H1 (cell line): Measurements from ENCODE around the gene DLG1. TPM values are rescaled to one million over a fixed set of nuclear protein-coding genes. Genes with fewer than 3 reads are reported as not detected.

ENCODE experiments used
- CTCF ChIA-PET: fragments of 300-600 bp; sonication (Branson Sonifier 250); formaldehyde crosslinking; loops from one replicate; lab custom pipeline; 2021; ENCODE audit not compliant: partially characterized antibody; lab: Charles Lee
- POLR2A ChIA-PET: fragments of 300-600 bp; sonication (Branson Sonifier 250); formaldehyde crosslinking; loops from one replicate; lab custom pipeline; 2021; ENCODE audit warnings: inconsistent platforms; ENCODE audit not compliant: partially characterized antibody; lab: Charles Lee
- DNase-seq, 2 experiments: peaks; one replicate each; pipeline versions ENCODE4 v3.0.0 to v3.0.0-alpha.2; 2010 to 2022; ENCODE audit warnings: low spot score in 2 of 2, low read depth in 1 of 2, mixed read lengths in 1 of 2
- FAIRE-seq: peaks from 2 replicates; lab custom pipeline; 2011; peaks lifted over from hg19 to GRCh38; lab: Jason Lieb, UNC
- H2AFZ ChIP-seq: 2 replicates; pipeline ENCODE4 v1.8.1; 2012; ENCODE audit warnings: low read length, inconsistent platforms
- H2AK5ac ChIP-seq: 2 replicates; pipeline ENCODE4 v1.6.1; 2013; ENCODE audit warnings: low read depth, low read length
- H2BK120ac ChIP-seq: replicated peaks from 2 replicates; pipeline ENCODE3; 2013; ENCODE audit warnings: low read depth, low read length, inconsistent platforms
- H2BK12ac ChIP-seq: 2 replicates; pipeline ENCODE4 v1.6.1; 2013; ENCODE audit warnings: low read depth, low read length
- H2BK15ac ChIP-seq: 2 replicates; pipeline ENCODE4 v1.6.1; 2013; ENCODE audit warnings: low read length
- H2BK20ac ChIP-seq: 2 replicates; pipeline ENCODE4 v1.6.1; 2013; ENCODE audit warnings: low read length
- H2BK5ac ChIP-seq: 2 replicates; pipeline ENCODE4 v1.6.1; 2013; ENCODE audit warnings: low read depth, low read length
- H3K14ac ChIP-seq: 2 replicates; pipeline ENCODE4 v1.6.1; 2013; ENCODE audit warnings: inconsistent platforms; ENCODE audit not compliant: insufficient read length
- H3K18ac ChIP-seq: 2 replicates; pipeline ENCODE4 v1.6.1; 2013; ENCODE audit warnings: low read length; ENCODE audit errors: extremely low read depth
- H3K23ac ChIP-seq: 2 replicates; pipeline ENCODE4 v1.6.1; 2013; ENCODE audit warnings: inconsistent platforms; ENCODE audit not compliant: insufficient read length
- H3K23me2 ChIP-seq: 2 replicates; pipeline ENCODE4 v1.6.1; 2013; ENCODE audit warnings: low read depth, low read length
- H3K27ac ChIP-seq: 2 replicates; pipeline ENCODE4 v1.6.1; 2011; ENCODE audit warnings: low read depth, low read length, inconsistent platforms
- H3K27me3 ChIP-seq, 4 experiments: replicated peaks in 1 of 4; 1 replicate in 1 of 4; 2 replicates in 3 of 4; pipeline versions ENCODE4 v1.6.1 to v1.8.1; 2011 to 2013; ENCODE audit warnings: low read length in 3 of 4, mild to moderate bottlenecking in 3 of 4, inconsistent platforms in 2 of 4, mixed read lengths in 2 of 4, moderate library complexity in 1 of 4; ENCODE audit not compliant: control insufficient read depth in 3 of 4, insufficient read depth in 3 of 4; ENCODE audit errors: extremely low read depth in 1 of 4
- H3K36me3 ChIP-seq, 4 experiments: 2 replicates each; pipeline versions ENCODE4 v1.6.1 to v1.8.1; 2011 to 2013; ENCODE audit warnings: mild to moderate bottlenecking in 4 of 4, low read length in 3 of 4, moderate library complexity in 2 of 4, control low read depth in 1 of 4, inconsistent platforms in 1 of 4; ENCODE audit not compliant: insufficient read depth in 4 of 4, control insufficient read depth in 2 of 4
- H3K4ac ChIP-seq: replicated peaks from 2 replicates; pipeline ENCODE3; 2013; ENCODE audit warnings: low read length, low read depth, mixed read lengths, inconsistent platforms; ENCODE audit not compliant: insufficient read length
- H3K4me1 ChIP-seq, 4 experiments: replicated peaks in 1 of 4; 1 replicate in 1 of 4; 2 replicates in 3 of 4; pipeline versions ENCODE4 v1.6.1 to v1.8.1; 2011 to 2013; ENCODE audit warnings: low read length in 3 of 4, inconsistent platforms in 2 of 4, mixed read lengths in 1 of 4; ENCODE audit not compliant: insufficient read depth in 4 of 4, control insufficient read depth in 3 of 4
- H3K4me2 ChIP-seq, 2 experiments: 2 replicates each; pipeline versions ENCODE4 v1.6.1 to v1.8.1; 2011 to 2013; ENCODE audit warnings: low read depth in 2 of 2, low read length in 2 of 2, control low read depth in 1 of 2, inconsistent platforms in 1 of 2, mild to moderate bottlenecking in 1 of 2; ENCODE audit not compliant: insufficient read depth in 1 of 2
- H3K4me3 ChIP-seq, 4 experiments: fragments of 200-600, 300-600 bp in 1 of 4; sonication (generic), shearing (Covaris generic), sonication (Bioruptor Twin) in 1 of 4; 2 replicates each; pipeline versions ENCODE4 v1.5.1 to v1.8.1; 2011 to 2016; ENCODE audit warnings: low read length in 4 of 4, low read depth in 3 of 4, control low read depth in 2 of 4, inconsistent platforms in 2 of 4, mild to moderate bottlenecking in 2 of 4, mixed read lengths in 1 of 4, moderate library complexity in 1 of 4; ENCODE audit not compliant: insufficient read depth in 2 of 4; ENCODE audit errors: extremely low read depth in 1 of 4
- H3K56ac ChIP-seq: replicated peaks from 2 replicates; pipeline ENCODE3; 2013; ENCODE audit warnings: low read depth, mild to moderate bottlenecking, mixed read lengths, low read length, inconsistent platforms; ENCODE audit not compliant: insufficient read length
- H3K79me1 ChIP-seq: 2 replicates; pipeline ENCODE4 v1.6.1; 2013; ENCODE audit warnings: low read depth, low read length, control low read depth
- H3K79me2 ChIP-seq, 2 experiments: 2 replicates each; pipeline versions ENCODE4 v1.6.1 to v1.8.1; 2012 to 2013; ENCODE audit warnings: low read length in 2 of 2, mild to moderate bottlenecking in 2 of 2, inconsistent platforms in 1 of 2; ENCODE audit not compliant: insufficient read depth in 2 of 2, control insufficient read depth in 1 of 2
- H3K9ac ChIP-seq, 4 experiments: replicated peaks in 1 of 4; 1 replicate in 1 of 4; 2 replicates in 3 of 4; pipeline versions ENCODE4 v1.6.1 to v1.8.1; 2011 to 2013; ENCODE audit warnings: low read depth in 3 of 4, low read length in 3 of 4, control low read depth in 2 of 4, mild to moderate bottlenecking in 2 of 4, moderate library complexity in 2 of 4, inconsistent platforms in 1 of 4; ENCODE audit errors: extremely low read depth in 1 of 4
- H3K9me3 ChIP-seq, 2 experiments: 2 replicates each; pipeline versions ENCODE4 v1.6.1 to v1.8.1; 2012 to 2013; ENCODE audit warnings: mild to moderate bottlenecking in 2 of 2, moderate library complexity in 2 of 2, control low read depth in 1 of 2, inconsistent platforms in 1 of 2, low read depth in 1 of 2, low read length in 1 of 2, mixed read lengths in 1 of 2; ENCODE audit not compliant: insufficient read depth in 2 of 2
- H4K20me1 ChIP-seq, 2 experiments: replicated peaks in 1 of 2; 2 replicates each; pipeline versions ENCODE3 to v1.8.1; 2011 to 2013; ENCODE audit warnings: inconsistent platforms in 2 of 2, low read length in 2 of 2, mild to moderate bottlenecking in 1 of 2; ENCODE audit not compliant: insufficient read depth in 2 of 2, control insufficient read depth in 1 of 2
- H4K5ac ChIP-seq: 2 replicates; pipeline ENCODE4 v1.6.1; 2013; ENCODE audit warnings: low read length, low read depth, mixed read lengths, inconsistent platforms; ENCODE audit not compliant: insufficient read length
- H4K8ac ChIP-seq: 2 replicates; pipeline ENCODE4 v1.8.0; 2013; ENCODE audit warnings: mild to moderate bottlenecking, moderate library complexity, low read length, inconsistent platforms; ENCODE audit not compliant: insufficient read depth; ENCODE audit errors: extremely low read depth
- H4K91ac ChIP-seq: replicated peaks from 2 replicates; pipeline ENCODE3; 2013; ENCODE audit warnings: low read length, mixed read lengths, inconsistent platforms; ENCODE audit not compliant: insufficient read length
- BACH1 ChIP-seq: IDR thresholded peaks from 2 replicates; pipeline ENCODE4 v1.6.1; 2012; ENCODE audit warnings: low read length, improper control_type of control experiment
- CBX5 ChIP-seq: fragments of 300-800, 300-1000 bp; sonication (generic); IDR thresholded peaks from 2 replicates; pipeline ENCODE4 v1.7.1; 2016; ENCODE audit warnings: antibody characterized with exemption, low read length, low read depth
- GTF2F1 ChIP-seq: IDR thresholded peaks from 2 replicates; pipeline ENCODE4 v1.6.1; 2012; ENCODE audit warnings: low read depth, low read length, improper control_type of control experiment, borderline replicate concordance
- HDAC6 ChIP-seq: IDR thresholded peaks from one replicate; pipeline ENCODE4 v1.7.1; 2012; ENCODE audit warnings: low read depth, mild to moderate bottlenecking, inconsistent platforms, low read length, moderate library complexity
- NANOG ChIP-seq: IDR thresholded peaks from 2 replicates; pipeline ENCODE4 v1.6.1; 2011; ENCODE audit warnings: low read length, low read depth, mild to moderate bottlenecking, inconsistent platforms; ENCODE audit not compliant: insufficient read depth, poor library complexity, severe bottlenecking
- RBBP5 ChIP-seq: IDR thresholded peaks from 2 replicates; pipeline ENCODE4 v1.7.1; 2012; ENCODE audit warnings: low read depth, mild to moderate bottlenecking, inconsistent platforms, low read length, moderate library complexity, borderline replicate concordance
- RFX5 ChIP-seq: IDR thresholded peaks from 2 replicates; pipeline ENCODE4 v1.6.1; 2011; ENCODE audit warnings: low read depth, low read length, improper control_type of control experiment, borderline replicate concordance
- SIN3A ChIP-seq, 2 experiments: IDR thresholded peaks in 1 of 2; conservative IDR thresholded peaks in 1 of 2; 2 replicates each; pipeline ENCODE4 v1.6.1; 2011 to 2012; ENCODE audit warnings: low read length in 2 of 2, improper control_type of control experiment in 1 of 2, low read depth in 1 of 2, mild to moderate bottlenecking in 1 of 2
- TAF1 ChIP-seq: IDR thresholded peaks from 2 replicates; pipeline ENCODE4 v1.6.1; 2011; ENCODE audit warnings: mild to moderate bottlenecking, low read depth, low read length
- YY1 ChIP-seq: IDR thresholded peaks from 2 replicates; pipeline ENCODE4 v1.6.1; 2011; ENCODE audit warnings: low read depth, mild to moderate bottlenecking, low read length
- whole genome bisulfite sequencing, 2 experiments: shearing (Covaris generic) in 1 of 2; methylation state at CpG; one replicate each; pipeline versions ENCODE4 v1.1.6 to v1.1.7; 2013 to 2015; ENCODE audit warnings: low lambda C conversion rate in 2 of 2, mixed read lengths in 2 of 2, inconsistent platforms in 1 of 2, low coverage in 1 of 2, missing lambda C conversion rate in 1 of 2; ENCODE audit not compliant: insufficient replicate concordance in 2 of 2, insufficient coverage in 1 of 2, insufficient read length in 1 of 2; ENCODE audit errors: extremely low coverage in 1 of 2, missing lambda C conversion rate in 1 of 2; 5-methylcytosine and 5-hydroxymethylcytosine counted together
- polyA plus RNA-seq, 7 experiments: library from polyadenylated mRNA; depleted of rRNA in 3 of 7; stranded (reverse) in 5 of 7; unstranded in 2 of 7; fragments of >200 nt in 5 of 7; fragments of 200-250 nt in 2 of 7; gene quantifications; 1 replicate in 5 of 7; 2 replicates in 1 of 7; 4 replicates in 1 of 7; pipeline versions ENCODE4 v1.2.1 to v1.2.3, GENCODE V29; 2011 to 2013; ENCODE audit warnings: missing spikeins in 2 of 7, mixed read lengths in 2 of 7
- total RNA-seq: library from RNA; stranded (reverse); fragmentation: NEBNext Ultra II Directional; extraction: Animal tissue kit (Norgen Biotek cat#: 25700); gene quantifications from 2 replicates; pipeline ENCODE4 v1.2.1, GENCODE V29; 2021
- TF ChIP-seq, protein P1 (sequence below): IDR thresholded peaks from 2 replicates; pipeline ENCODE4 v1.6.1; 2012; ENCODE audit warnings: low read length, inconsistent platforms
- TF ChIP-seq, protein P2 (sequence below): IDR thresholded peaks from 2 replicates; pipeline ENCODE4 v1.6.1; 2011; ENCODE audit warnings: low read depth, mild to moderate bottlenecking, low read length; ENCODE audit not compliant: insufficient read depth

The DLG1 gene
- total and polyA plus RNA-seq, 2 of the 8 experiments (the other 6 are each of a cell fraction or from before 2014, with no cell fraction given), result 13.4 to 78.8 TPM

- Histone ChIP-seq H4K5ac (no peak overlapping the region), H3K4me1 (no peaks in the 10 kb centered on the region), H3K27me3 (no peaks in the 10 kb centered on the region), H2BK12ac (no peak overlapping the region), H3K56ac (no peak overlapping the region), H3K4me2 (no peak overlapping the region), H3K36me3 (peaks cover 0 to 2% (median 0%) of the 10 kb centered on the region in 4 experiments; a peak in 2 of 8 replicates), H3K9me3 (no peaks in the 10 kb centered on the region), H2BK15ac (no peak overlapping the region), H2BK5ac (no peak overlapping the region), H2AFZ (no peak overlapping the region), H2AK5ac (no peak overlapping the region), H3K4me3 (no peak overlapping the region), H4K20me1 (peaks cover 0 to 1% of the 10 kb centered on the region in 2 experiments), H3K18ac (no peak overlapping the region), H3K23me2 (no peaks in the 10 kb centered on the region), H3K27ac (no peak overlapping the region), H3K14ac (no peak overlapping the region), H2BK120ac (no peak overlapping the region), H4K91ac (no peak overlapping the region), H3K9ac (no peak overlapping the region), H3K4ac (no peak overlapping the region), H3K79me1 (no peaks in the 10 kb centered on the region), H4K8ac (no peak overlapping the region), H3K23ac (no peak overlapping the region), H3K79me2 (no peaks in the 10 kb centered on the region), H2BK20ac (no peak overlapping the region)
- 90% methylated on average over 2 of the region's 2 CpGs; no CpG with 5 or more reads in 1 of the 2 experiments for WGBS, 2 experiments
- POLR2A ChIA-PET, result no interaction called here
- FAIRE-seq (no peak), DNase-seq (no peak)
- CTCF ChIA-PET, result no interaction called here
- TF ChIP-seq TAF1 (no peak), BACH1 (no peak), SIN3A (conservative IDR thresholded peaks at IDR 0.05 in 1 of 2, IDR thresholded peaks at IDR 0.05 in 1 of 2; ENCODE audit: low read depth in 1 of 2, low read length in 2 of 2) (no peak), RBBP5 (no peak), HDAC6 (no peak), GTF2F1 (no peak), RFX5 (no peak), YY1 (no peak), CBX5 (no peak), NANOG (no peak)
- TF ChIP-seq, protein P1, sequence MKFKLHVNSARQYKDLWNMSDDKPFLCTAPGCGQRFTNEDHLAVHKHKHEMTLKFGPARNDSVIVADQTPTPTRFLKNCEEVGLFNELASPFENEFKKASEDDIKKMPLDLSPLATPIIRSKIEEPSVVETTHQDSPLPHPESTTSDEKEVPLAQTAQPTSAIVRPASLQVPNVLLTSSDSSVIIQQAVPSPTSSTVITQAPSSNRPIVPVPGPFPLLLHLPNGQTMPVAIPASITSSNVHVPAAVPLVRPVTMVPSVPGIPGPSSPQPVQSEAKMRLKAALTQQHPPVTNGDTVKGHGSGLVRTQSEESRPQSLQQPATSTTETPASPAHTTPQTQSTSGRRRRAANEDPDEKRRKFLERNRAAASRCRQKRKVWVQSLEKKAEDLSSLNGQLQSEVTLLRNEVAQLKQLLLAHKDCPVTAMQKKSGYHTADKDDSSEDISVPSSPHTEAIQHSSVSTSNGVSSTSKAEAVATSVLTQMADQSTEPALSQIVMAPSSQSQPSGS, result no peak
- TF ChIP-seq, protein P2, sequence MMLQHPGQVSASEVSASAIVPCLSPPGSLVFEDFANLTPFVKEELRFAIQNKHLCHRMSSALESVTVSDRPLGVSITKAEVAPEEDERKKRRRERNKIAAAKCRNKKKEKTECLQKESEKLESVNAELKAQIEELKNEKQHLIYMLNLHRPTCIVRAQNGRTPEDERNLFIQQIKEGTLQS, result no peak
Observed at GRCh38 chr3:197105786-197106185, 192.6 kb downstream of the DLG1 start.
